Heart left ventricle (tissue), 13 donors: Measurements from ENCODE around the gene FBLN2.

Experiments used
- POLR2A ChIP-seq, 2 donors: fragments of 450-650 bp; IDR thresholded peaks; one replicate each; pipeline ENCODE4 v1.6.1; 2017; ENCODE audit warnings: antibody characterized with exemption in 2 of 2, mild to moderate bottlenecking in 2 of 2, moderate library complexity in 2 of 2
- TF ChIP-seq, protein P1 (sequence below), 12 donors: fragments of 200-600 bp; sonication (generic) in 4 of 12; IDR thresholded peaks; one replicate each; pipeline versions ENCODE4 v1.5.0 to v1.8.0; 2018 to 2022; ENCODE audit warnings: antibody characterized with exemption in 12 of 12, mild to moderate bottlenecking in 5 of 12
- donor health status: ischemic (EF 13 %, LVEDD 7.1; RV severe dilation, severe dysfunction).
- donor health status: DM: no; HTN: yes; CAD: no.
- donor health status: DM: no; HTN: no; CAD: no.
- donor health status: ischemic (EF 25% LVEDD 6.9; RV normal size, moderate dysfunction).
- donor health status: ischemic (EF 25% LVEDD 5.7; RV mildly dilated, moderate dysfunction).
- donor health status: ischemic (EF 35%, LVEDD 5.7; RV mildly dilated, moderate dysfunction).
- donor health status: nonischemic (EF 11% LVEDD 7.7; RV severe dilation, severe dysfunction).
- donor health status: DM: yes; HTN: yes; CAD: no.
- donor health status: PGD.
- donor health status: ischemic (EF 29% LVEDD 5.4; RV normal size, mild dysfunction).
- donor health status: nonischemic (EF 23%, LVEDD 6.1; RV moderate dilation, normal function).

GRCh38 chr3:13540297-13540995 is 8.5 kb upstream of the FBLN2 start:
- TF ChIP-seq, protein P1, sequence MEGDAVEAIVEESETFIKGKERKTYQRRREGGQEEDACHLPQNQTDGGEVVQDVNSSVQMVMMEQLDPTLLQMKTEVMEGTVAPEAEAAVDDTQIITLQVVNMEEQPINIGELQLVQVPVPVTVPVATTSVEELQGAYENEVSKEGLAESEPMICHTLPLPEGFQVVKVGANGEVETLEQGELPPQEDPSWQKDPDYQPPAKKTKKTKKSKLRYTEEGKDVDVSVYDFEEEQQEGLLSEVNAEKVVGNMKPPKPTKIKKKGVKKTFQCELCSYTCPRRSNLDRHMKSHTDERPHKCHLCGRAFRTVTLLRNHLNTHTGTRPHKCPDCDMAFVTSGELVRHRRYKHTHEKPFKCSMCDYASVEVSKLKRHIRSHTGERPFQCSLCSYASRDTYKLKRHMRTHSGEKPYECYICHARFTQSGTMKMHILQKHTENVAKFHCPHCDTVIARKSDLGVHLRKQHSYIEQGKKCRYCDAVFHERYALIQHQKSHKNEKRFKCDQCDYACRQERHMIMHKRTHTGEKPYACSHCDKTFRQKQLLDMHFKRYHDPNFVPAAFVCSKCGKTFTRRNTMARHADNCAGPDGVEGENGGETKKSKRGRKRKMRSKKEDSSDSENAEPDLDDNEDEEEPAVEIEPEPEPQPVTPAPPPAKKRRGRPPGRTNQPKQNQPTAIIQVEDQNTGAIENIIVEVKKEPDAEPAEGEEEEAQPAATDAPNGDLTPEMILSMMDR (IDR thresholded peaks at IDR 0.05): no peak
- TF ChIP-seq POLR2A (IDR thresholded peaks at IDR 0.05): no peak
